H1 (cell line): Measurements from ENCODE around the gene MBOAT2.

Source experiments
- CTCF ChIP-seq, 3 experiments: IDR thresholded peaks; 1 replicate in 2 of 3; 2 replicates in 1 of 3; pipeline versions ENCODE4 v1.5.1 to v1.6.1; 2011; ENCODE audit warnings: low read length in 3 of 3, mild to moderate bottlenecking in 3 of 3, inconsistent platforms in 2 of 3, low read depth in 1 of 3, moderate library complexity in 1 of 3; ENCODE audit not compliant: insufficient read depth in 1 of 3; ENCODE audit errors: control extremely low read depth in 1 of 3
- EP300 ChIP-seq, 2 experiments: IDR thresholded peaks; 1 replicate in 1 of 2; 2 replicates in 1 of 2; pipeline ENCODE4 v1.6.1; 2011 to 2012; ENCODE audit warnings: low read depth in 2 of 2, low read length in 2 of 2, mild to moderate bottlenecking in 2 of 2, borderline replicate concordance in 1 of 2, inconsistent platforms in 1 of 2, moderate library complexity in 1 of 2
- POLR2A ChIP-seq, 2 experiments: IDR thresholded peaks; 1 replicate in 1 of 2; 2 replicates in 1 of 2; pipeline ENCODE4 v1.6.1; 2011; ENCODE audit warnings: low read depth in 2 of 2, low read length in 2 of 2, mild to moderate bottlenecking in 2 of 2; ENCODE audit errors: control extremely low read depth in 1 of 2
- POU5F1 ChIP-seq: IDR thresholded peaks from 2 replicates; pipeline ENCODE4 v1.6.1; 2011; ENCODE audit warnings: low read depth, mild to moderate bottlenecking, low read length, moderate library complexity
- RAD21 ChIP-seq, 2 experiments: IDR thresholded peaks in 1 of 2; conservative IDR thresholded peaks in 1 of 2; 2 replicates each; pipeline ENCODE4 v1.6.1; 2011; ENCODE audit warnings: low read depth in 2 of 2, low read length in 2 of 2, improper control_type of control experiment in 1 of 2, inconsistent platforms in 1 of 2, mild to moderate bottlenecking in 1 of 2, moderate library complexity in 1 of 2
- RFX5 ChIP-seq: IDR thresholded peaks from 2 replicates; pipeline ENCODE4 v1.6.1; 2011; ENCODE audit warnings: low read depth, low read length, improper control_type of control experiment, borderline replicate concordance
- SIN3A ChIP-seq, 2 experiments: IDR thresholded peaks in 1 of 2; conservative IDR thresholded peaks in 1 of 2; 2 replicates each; pipeline ENCODE4 v1.6.1; 2011 to 2012; ENCODE audit warnings: low read length in 2 of 2, improper control_type of control experiment in 1 of 2, low read depth in 1 of 2, mild to moderate bottlenecking in 1 of 2
- SP2 ChIP-seq: IDR thresholded peaks from 2 replicates; pipeline ENCODE4 v1.6.1; 2012; ENCODE audit warnings: mild to moderate bottlenecking, low read length, inconsistent platforms
- SRF ChIP-seq: IDR thresholded peaks from 2 replicates; pipeline ENCODE4 v1.6.1; 2011; ENCODE audit warnings: mild to moderate bottlenecking, low read depth, low read length, moderate library complexity
- TBP ChIP-seq: IDR thresholded peaks from 2 replicates; pipeline ENCODE4 v1.6.1; 2011; ENCODE audit warnings: low read depth, low read length, improper control_type of control experiment
- YY1 ChIP-seq: IDR thresholded peaks from 2 replicates; pipeline ENCODE4 v1.6.1; 2011; ENCODE audit warnings: low read depth, mild to moderate bottlenecking, low read length
- ZNF274 ChIP-seq: IDR thresholded peaks from 2 replicates; pipeline ENCODE4 v1.7.0; 2012; ENCODE audit warnings: low read length, borderline replicate concordance; ENCODE audit errors: extremely low read depth

DNA sequence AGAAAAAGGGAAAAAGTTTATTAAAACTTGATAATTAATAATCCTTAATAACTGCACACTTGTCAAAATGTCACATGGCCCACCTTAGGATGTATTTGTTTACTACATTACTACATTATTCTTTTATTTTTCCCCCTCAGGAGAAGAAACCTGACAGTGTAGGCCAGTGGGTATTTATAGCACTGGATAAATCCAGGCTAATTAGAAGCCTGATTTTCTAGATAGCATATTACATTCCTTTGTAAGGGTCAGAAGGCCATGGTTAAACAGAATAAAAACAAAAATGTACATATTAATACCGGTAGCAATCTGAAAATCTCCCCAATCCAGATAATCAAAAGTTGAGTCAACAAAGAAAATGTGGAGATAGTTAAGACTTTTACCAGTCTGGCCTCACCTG, 144.6 kb downstream of the MBOAT2 start:
- TF ChIP-seq CTCF (IDR thresholded peaks at IDR 0.05; ENCODE audit: control extremely low read depth in 1 of 3, insufficient read depth in 1 of 3, low read depth in 1 of 3, low read length in 3 of 3) (no peak), ZNF274 (no peak), POLR2A (IDR thresholded peaks at IDR 0.05; ENCODE audit: control extremely low read depth in 1 of 2, low read depth in 2 of 2, low read length in 2 of 2) (no peak), TBP (no peak), SIN3A (conservative IDR thresholded peaks at IDR 0.05 in 1 of 2, IDR thresholded peaks at IDR 0.05 in 1 of 2; ENCODE audit: low read depth in 1 of 2, low read length in 2 of 2) (no peak), SRF (no peak), EP300 (IDR thresholded peaks at IDR 0.05; ENCODE audit: borderline replicate concordance in 1 of 2, low read depth in 2 of 2, low read length in 2 of 2) (no peak), RFX5 (no peak), POU5F1 (no peak), YY1 (no peak), RAD21 (IDR thresholded peaks at IDR 0.05 in 1 of 2, conservative IDR thresholded peaks at IDR 0.05 in 1 of 2; ENCODE audit: low read depth in 2 of 2, low read length in 2 of 2) (no peak), SP2 (no peak)
